Fibroblast of lung (primary cell): Measurements from ENCODE around the gene FEZ2. TPM values are rescaled to one million over a fixed set of nuclear protein-coding genes. Genes with fewer than 3 reads are reported as not detected.
A peak's percentile ranks its signal among the peaks of the same experiment; 100 is the strongest.

Experiments used
- DNase-seq, 2 donors: peaks; one replicate each; pipeline versions ENCODE4 v3.0.0 to v3.0.0-alpha.2; 2010; ENCODE audit warnings: low read depth in 2 of 2
- H2AFZ ChIP-seq: 2 replicates; pipeline ENCODE4 v1.5.1; 2012; ENCODE audit warnings: low read length, control low read depth, inconsistent platforms
- H3K27ac ChIP-seq: 2 replicates; pipeline ENCODE4 v1.5.1; 2011; ENCODE audit warnings: low read length, control low read depth; ENCODE audit not compliant: insufficient read depth
- H3K27me3 ChIP-seq: 2 replicates; pipeline ENCODE4 v1.5.1; 2011; ENCODE audit warnings: mild to moderate bottlenecking, low read length; ENCODE audit not compliant: control insufficient read depth, insufficient read depth
- H3K36me3 ChIP-seq: 2 replicates; pipeline ENCODE4 v1.5.1; 2011; ENCODE audit warnings: low read length; ENCODE audit not compliant: control insufficient read depth, insufficient read depth
- H3K4me1 ChIP-seq: 2 replicates; pipeline ENCODE4 v1.5.1; 2011; ENCODE audit warnings: low read length; ENCODE audit not compliant: control insufficient read depth, insufficient read depth; ENCODE audit errors: extremely low read depth
- H3K4me2 ChIP-seq: 2 replicates; pipeline ENCODE4 v1.5.1; 2011; ENCODE audit warnings: low read length, control low read depth; ENCODE audit not compliant: insufficient read depth; ENCODE audit errors: extremely low read depth
- H3K4me3 ChIP-seq, 4 experiments: fragments of 200-600 bp in 1 of 4; sonication (generic) in 1 of 4; replicated peaks in 1 of 4; 2 replicates each; pipeline ENCODE4 v1.5.1; 2011 to 2016; ENCODE audit warnings: low read length in 4 of 4, low read depth in 3 of 4, mild to moderate bottlenecking in 3 of 4, control low read depth in 2 of 4, inconsistent platforms in 1 of 4, mixed read lengths in 1 of 4; ENCODE audit not compliant: insufficient read depth in 1 of 4; ENCODE audit errors: control extremely low read depth in 1 of 4
- H3K79me2 ChIP-seq: 2 replicates; pipeline ENCODE4 v1.5.1; 2012; ENCODE audit warnings: mild to moderate bottlenecking, low read length, inconsistent platforms; ENCODE audit not compliant: control insufficient read depth, insufficient read depth
- H3K9ac ChIP-seq: 2 replicates; pipeline ENCODE4 v1.5.1; 2011; ENCODE audit warnings: mild to moderate bottlenecking, low read length, control low read depth; ENCODE audit not compliant: insufficient read depth
- H3K9me3 ChIP-seq: 2 replicates; pipeline ENCODE4 v1.5.1; 2012; ENCODE audit warnings: low read depth, low read length; ENCODE audit not compliant: control insufficient read depth, insufficient read depth
- H4K20me1 ChIP-seq: 2 replicates; pipeline ENCODE4 v1.5.1; 2011; ENCODE audit warnings: low read length; ENCODE audit not compliant: control insufficient read depth, insufficient read depth; ENCODE audit errors: extremely low read depth
- EZH2 ChIP-seq: IDR thresholded peaks from 2 replicates; pipeline ENCODE4 v1.5.1; 2012; ENCODE audit warnings: low read length, control low read depth, mild to moderate bottlenecking; ENCODE audit errors: missing control alignments
- polyA plus RNA-seq, 2 donors: library from polyadenylated mRNA; depleted of rRNA in 1 of 2; stranded (reverse) in 1 of 2; unstranded in 1 of 2; fragments of >200 nt; gene quantifications; 2 replicates each; pipeline ENCODE4 v1.2.1, GENCODE V29; 2011 to 2012; ENCODE audit warnings: missing spikeins in 1 of 2
- total RNA-seq: library from RNA; depleted of rRNA; stranded (reverse); fragments of >200 nt; gene quantifications from 2 replicates; pipeline ENCODE4 v1.2.1, GENCODE V29; 2014
- TF ChIP-seq, protein P1 (sequence below), 2 donors: IDR thresholded peaks in 1 of 2; conservative IDR thresholded peaks in 1 of 2; 1 replicate in 1 of 2; 2 replicates in 1 of 2; pipeline ENCODE4 v1.5.1; 2011 to 2012; ENCODE audit warnings: low read length in 2 of 2, control low read depth in 1 of 2, inconsistent platforms in 1 of 2, low read depth in 1 of 2, mild to moderate bottlenecking in 1 of 2

FEZ2 gene
- total and polyA plus RNA-seq, 2 donors (not counting 1 experiment from before 2014, with no cell fraction given) = 64.7 to 86.9 TPM

DNA sequence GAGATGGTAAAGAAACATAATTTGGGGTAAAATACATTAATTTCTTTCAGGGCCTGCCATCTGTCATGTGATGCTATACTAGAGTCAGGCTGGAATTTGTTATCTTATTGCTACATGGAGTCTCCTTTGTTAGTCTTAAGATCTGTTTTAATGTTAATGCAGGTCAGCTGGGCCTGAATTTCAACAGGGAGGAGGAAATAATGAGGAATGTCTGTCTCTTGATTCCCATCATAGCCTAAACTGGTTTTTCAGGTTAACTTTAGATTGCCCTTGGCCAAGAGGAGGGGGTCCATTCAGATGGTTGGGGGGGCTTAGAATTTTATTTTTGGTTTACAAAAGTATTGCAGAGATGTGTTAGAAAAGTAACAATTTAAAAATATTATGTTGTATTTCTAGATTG, 19.0 kb upstream of the FEZ2 start:
- Histone ChIP-seq H3K4me3 (no peak overlapping the region), H3K36me3 (no peaks in the 10 kb centered on the region), H3K27me3 (no peaks in the 10 kb centered on the region), H3K9ac (no peak overlapping the region), H3K4me2 (no peak overlapping the region), H3K4me1 (no peaks in the 10 kb centered on the region), H3K9me3 (no peaks in the 10 kb centered on the region), H3K27ac (no peak overlapping the region), H4K20me1 (no peaks in the 10 kb centered on the region), H2AFZ (no peak overlapping the region), H3K79me2 (no peaks in the 10 kb centered on the region)
- no peak for TF ChIP-seq EZH2
- TF ChIP-seq, protein P1, sequence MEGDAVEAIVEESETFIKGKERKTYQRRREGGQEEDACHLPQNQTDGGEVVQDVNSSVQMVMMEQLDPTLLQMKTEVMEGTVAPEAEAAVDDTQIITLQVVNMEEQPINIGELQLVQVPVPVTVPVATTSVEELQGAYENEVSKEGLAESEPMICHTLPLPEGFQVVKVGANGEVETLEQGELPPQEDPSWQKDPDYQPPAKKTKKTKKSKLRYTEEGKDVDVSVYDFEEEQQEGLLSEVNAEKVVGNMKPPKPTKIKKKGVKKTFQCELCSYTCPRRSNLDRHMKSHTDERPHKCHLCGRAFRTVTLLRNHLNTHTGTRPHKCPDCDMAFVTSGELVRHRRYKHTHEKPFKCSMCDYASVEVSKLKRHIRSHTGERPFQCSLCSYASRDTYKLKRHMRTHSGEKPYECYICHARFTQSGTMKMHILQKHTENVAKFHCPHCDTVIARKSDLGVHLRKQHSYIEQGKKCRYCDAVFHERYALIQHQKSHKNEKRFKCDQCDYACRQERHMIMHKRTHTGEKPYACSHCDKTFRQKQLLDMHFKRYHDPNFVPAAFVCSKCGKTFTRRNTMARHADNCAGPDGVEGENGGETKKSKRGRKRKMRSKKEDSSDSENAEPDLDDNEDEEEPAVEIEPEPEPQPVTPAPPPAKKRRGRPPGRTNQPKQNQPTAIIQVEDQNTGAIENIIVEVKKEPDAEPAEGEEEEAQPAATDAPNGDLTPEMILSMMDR (conservative IDR thresholded peaks at IDR 0.05 in 1 of 2, IDR thresholded peaks at IDR 0.05 in 1 of 2; ENCODE audit: low read depth in 1 of 2, low read length in 2 of 2) = no peak
- no peak for DNase-seq

DNA sequence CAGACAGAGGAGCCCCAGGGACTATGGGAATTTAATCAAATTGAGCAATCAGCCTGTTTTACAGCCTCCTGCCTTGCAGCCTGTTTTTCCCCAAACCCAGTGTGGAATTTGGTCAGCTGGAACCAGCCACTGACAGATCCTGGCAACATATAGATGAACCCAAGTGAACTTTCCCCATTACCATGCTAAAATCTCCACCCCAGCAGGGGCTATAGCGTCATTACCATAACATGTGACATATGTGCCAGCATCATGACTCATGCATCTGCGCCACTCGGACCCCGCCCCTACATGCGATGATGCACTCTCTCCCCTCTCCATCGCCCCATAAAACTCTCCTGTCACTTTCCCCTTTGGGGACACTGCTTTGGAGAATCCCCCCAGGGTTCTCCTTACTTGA, 17.3 kb upstream of the FEZ2 start:
- no peak overlapping the region for H3K9ac ChIP-seq
- TF ChIP-seq, protein P1 (conservative IDR thresholded peaks at IDR 0.05 in 1 of 2, IDR thresholded peaks at IDR 0.05 in 1 of 2; ENCODE audit: low read depth in 1 of 2, low read length in 2 of 2) = no peak
- TF ChIP-seq EZH2 = no peak
- no peaks in the 10 kb centered on the region for H3K4me1 ChIP-seq
- H3K36me3 ChIP-seq = no peaks in the 10 kb centered on the region
- no peaks in the 10 kb centered on the region for H3K79me2 ChIP-seq
- no peaks in the 10 kb centered on the region for H3K27me3 ChIP-seq
- peak in 1 of 2 donors; percentile 86 for DNase-seq
- H3K9me3 ChIP-seq = no peaks in the 10 kb centered on the region
- H3K4me3 ChIP-seq = no peak overlapping the region
- H3K27ac ChIP-seq = no peak overlapping the region
- no peak overlapping the region for H3K4me2 ChIP-seq
- no peak overlapping the region for H2AFZ ChIP-seq
- no peaks in the 10 kb centered on the region for H4K20me1 ChIP-seq

DNA sequence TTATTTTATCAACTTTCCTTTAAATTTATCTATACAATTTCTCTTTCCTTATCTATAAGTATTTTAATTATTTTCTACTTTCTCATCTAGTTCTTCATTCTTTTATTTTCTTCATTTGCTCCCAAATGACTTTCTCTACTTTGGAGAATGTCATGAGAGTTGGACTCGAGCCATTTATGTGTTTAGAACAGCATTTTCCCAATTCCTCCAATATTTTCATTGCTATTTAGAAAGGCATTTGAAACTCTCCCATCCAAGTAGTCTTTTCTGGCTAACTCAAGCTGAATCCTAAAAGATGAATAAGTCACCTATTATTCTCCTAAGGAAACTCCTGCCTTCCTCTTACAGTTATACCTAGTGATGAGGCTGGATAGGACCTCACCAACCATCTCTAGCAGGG, 15.8 kb upstream of the FEZ2 start:
- DNase-seq = no peak
- Histone ChIP-seq H3K9ac (no peak overlapping the region), H3K27me3 (no peaks in the 10 kb centered on the region), H4K20me1 (no peaks in the 10 kb centered on the region), H3K27ac (no peak overlapping the region), H3K4me3 (no peak overlapping the region), H3K4me1 (no peaks in the 10 kb centered on the region), H3K4me2 (no peak overlapping the region), H3K79me2 (no peaks in the 10 kb centered on the region), H3K9me3 (no peaks in the 10 kb centered on the region), H3K36me3 (no peaks in the 10 kb centered on the region), H2AFZ (no peak overlapping the region)
- TF ChIP-seq EZH2 = no peak
- TF ChIP-seq, protein P1 (conservative IDR thresholded peaks at IDR 0.05 in 1 of 2, IDR thresholded peaks at IDR 0.05 in 1 of 2; ENCODE audit: low read depth in 1 of 2, low read length in 2 of 2) = no peak
